GM21423 (cell line): ENCODE measurements around the gene DNMT3A.
"Not testable (repeated sequence)": the region's sequence is repeated elsewhere in the genome, so short reads cannot be mapped to it uniquely, and the experiment has no call there.

Experiments
- ATAC-seq: cut with Tn5 transposase; IDR thresholded peaks from one replicate; pipeline ENCODE4 v1.9.1; 2021; ENCODE audit warnings: mild to moderate bottlenecking, moderate library complexity; ENCODE audit not compliant: unreplicated experiment

DNMT3A gene

DNA sequence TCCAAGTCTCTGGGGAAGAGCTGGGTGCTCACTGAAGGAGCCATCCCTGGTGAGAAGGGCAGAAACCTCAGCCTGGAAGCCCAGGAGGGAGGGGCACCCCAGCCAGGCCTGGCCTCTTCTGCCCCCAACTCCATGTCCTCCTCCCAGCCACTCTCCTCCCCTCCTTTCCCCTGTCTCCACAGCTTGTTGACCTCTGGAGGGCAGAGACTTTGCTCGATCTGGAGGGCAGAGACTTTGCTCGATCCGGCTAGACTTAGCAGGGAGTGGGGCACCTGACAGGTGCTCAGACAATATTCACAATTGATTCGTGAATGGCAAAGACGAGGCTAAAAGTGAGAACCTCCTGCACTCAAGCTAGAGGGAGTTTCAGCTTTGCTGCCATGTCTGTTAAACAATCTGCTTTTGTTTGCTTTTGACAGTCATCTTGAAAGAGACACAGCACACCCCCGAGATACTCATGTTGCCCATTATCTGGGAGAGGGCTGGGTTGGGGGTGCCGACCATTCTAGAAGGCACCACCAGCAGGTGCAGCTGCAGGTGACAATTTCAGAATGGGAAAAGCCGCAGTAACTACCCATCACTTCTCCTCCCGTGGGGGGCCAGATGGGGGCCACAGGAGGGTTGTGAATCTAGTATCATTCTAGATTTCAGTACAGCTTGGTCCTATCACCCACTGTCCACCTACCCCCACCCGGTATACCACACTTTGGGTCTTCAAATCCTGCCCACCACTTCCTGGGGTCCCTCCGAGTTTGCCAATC is 54.8 kb downstream of the DNMT3A start:
- no peak for ATAC-seq

DNA sequence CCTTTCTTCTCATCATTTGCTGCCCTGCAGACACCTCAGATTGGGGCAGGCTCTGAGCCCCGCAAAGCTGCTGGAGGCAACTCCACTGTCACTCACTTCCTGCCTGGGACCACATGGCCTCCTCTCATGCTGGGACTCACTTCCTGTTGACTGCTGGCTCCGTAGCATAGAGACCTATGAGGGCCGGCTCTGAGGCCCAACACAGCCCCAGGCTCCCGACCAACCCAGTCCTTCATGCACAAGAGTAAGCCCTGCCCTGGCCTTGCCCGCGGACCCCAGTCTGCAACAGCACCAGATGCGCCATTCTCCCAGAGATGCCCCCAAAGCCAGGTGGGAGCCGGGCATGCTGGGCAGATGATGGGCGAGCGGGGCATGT is 55.7 kb downstream of the DNMT3A start:
- peak; percentile 76 for ATAC-seq

DNA sequence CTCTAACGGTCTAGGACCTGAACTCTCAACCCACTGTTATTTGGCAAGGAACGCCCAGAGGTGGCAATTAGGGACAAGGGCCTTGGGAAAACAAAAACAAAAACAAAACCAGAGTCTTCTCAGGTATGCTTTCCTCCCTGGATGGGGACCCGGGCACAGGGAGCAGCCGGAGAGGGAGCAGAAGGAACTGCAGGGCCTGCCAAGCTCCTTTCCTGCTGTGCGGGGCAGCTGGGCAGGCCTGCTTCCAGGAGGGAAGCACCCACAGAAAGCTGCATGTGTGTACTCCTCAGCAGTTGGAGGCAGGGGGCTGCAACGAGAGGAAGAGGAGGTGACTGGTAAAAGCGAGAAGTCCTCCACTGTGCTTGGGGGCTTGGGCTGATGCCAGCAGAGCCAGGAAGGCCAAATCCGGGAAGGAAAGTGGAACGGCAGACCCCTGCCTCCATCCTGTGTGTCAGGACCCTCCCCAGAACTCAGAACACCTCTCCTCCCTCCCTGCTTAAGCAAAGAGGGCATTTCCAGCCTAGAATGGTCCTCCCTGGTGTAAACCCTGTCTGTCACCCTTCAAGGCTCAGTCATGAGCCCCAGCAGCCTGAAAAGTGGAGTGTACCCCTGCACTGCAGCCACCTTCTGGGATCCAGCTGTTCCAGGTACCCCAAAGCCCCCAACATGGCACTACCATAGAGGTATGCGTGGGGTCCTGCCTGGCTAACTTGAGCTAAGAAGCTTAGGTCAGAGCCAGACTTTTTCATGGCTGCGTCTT is 56.3 kb downstream of the DNMT3A start:
- ATAC-seq = no peak

- no peak for ATAC-seq
Measured at GRCh38 chr2:25284756-25285155, 57.0 kb downstream of the DNMT3A start.

- ATAC-seq = no peak
Measured at GRCh38 chr2:25283921-25284320, 57.8 kb downstream of the DNMT3A start.

GRCh38 chr2:25281941-25282340 is 59.8 kb downstream of the DNMT3A start:
- no peak for ATAC-seq

- ATAC-seq = no peak
Measured at GRCh38 chr2:25281522-25281921, 60.2 kb downstream of the DNMT3A start.

DNA sequence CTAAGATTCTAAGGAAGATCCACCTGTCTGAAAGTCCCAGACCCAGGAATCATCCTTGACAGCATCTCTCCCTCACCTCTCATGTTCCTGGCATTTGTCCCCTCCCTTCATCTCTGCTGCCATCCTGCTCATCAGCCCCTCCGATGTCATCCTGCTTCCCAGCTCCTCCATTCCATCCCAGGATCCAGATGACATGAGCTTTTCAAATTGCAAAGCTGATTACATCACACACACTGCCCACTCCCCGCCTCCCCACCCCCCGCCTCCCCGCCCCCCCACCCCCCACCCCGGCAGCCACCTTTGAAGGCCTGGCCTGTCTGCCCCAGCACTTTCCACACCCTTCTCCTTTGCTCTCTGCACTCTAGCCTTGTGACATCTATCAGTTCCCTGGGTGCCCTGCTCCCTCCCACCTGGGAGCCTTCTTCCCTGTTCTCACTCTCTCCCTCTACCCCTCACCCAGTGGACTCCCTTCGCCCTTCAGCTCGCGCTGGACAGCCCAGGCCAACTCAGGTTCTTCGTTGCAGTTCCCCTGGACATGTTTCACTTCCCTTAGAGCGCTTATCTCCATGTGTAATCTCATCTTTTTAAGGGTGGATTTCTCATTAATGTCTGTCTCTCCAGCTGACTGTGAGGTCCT is 61.6 kb downstream of the DNMT3A start:
- no peak for ATAC-seq

DNA sequence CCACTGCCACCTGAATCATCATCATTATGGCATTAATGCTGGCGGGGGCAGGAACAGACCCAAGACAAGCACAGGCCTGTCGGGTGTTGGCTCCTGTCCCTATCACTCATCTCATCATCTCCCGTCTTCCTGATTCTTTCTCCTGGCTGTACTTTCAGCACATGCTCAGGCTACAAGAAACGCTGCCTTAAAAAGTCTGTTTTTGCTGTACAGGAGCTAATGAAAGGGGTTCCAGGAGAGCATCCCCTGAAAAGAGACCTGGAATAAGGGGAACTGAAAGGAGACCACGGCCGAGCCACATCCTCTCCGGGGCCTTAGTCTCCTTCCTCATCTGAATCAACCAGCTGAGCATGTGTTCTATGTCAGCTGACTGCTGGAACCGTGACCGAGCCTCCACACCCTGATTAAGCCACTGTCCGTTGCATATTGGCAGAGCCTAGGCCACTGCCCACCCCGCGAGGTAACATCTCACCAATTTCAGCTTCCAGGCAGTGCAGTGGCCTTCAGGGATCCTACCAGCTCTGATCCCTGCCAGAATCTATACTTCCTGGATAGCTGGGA is 62.6 kb downstream of the DNMT3A start:
- peak; percentile 78 for ATAC-seq

GRCh38 chr2:25276569-25277465 is 64.9 kb downstream of the DNMT3A start:
- peak; percentile 34 for ATAC-seq

GRCh38 chr2:25275575-25275965 is 66.2 kb downstream of the DNMT3A start:
- ATAC-seq = no peak

GRCh38 chr2:25274868-25275574 is 66.7 kb downstream of the DNMT3A start:
- no peak for ATAC-seq

DNA sequence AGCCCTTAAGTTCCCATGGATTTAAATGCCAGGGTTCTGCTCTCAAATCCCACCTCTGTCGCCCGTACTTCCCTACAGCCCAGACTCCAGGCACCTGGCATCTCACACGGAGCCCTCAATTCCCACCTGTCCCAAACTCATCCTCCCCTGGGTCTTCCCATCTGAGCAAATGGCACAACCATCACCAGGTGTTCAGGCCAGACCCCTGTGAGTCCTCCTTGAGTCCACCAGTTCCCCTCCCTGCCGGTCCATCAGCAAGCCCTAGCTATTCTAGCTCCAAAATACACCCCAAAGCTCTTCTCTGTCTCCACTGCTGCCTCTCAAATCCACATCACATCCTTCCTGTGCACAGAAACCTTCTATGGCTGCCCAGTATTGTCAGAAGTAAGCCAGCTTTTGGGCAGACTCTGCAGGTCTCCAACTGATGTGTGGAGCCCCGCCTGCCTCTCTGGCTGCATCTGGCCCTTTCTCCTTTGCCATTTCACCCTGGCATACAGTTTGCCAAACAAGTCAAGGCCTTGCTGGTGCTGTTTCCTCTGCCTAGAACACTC is 67.7 kb downstream of the DNMT3A start:
- no peak for ATAC-seq

DNA sequence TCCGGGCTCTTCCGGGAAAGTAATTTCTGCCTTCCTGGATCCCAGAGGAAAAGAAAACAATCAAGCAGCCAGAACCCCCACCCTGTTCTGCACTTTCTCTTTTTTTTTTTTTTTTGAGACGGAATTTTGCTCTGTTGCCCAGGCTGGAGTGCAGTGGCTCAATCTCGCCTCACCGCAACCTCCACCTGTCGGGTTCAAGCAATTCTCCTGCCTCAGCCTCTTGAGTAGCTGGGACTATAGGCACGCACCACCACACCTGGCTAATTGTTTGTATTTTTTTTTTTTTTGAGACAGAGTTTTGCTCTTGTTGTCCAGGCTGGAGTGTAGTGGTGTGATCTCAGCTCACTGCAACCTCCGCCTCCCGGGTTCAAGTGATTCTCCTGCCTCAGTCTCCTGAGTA is 69.0 kb downstream of the DNMT3A start:
- ATAC-seq = not testable (repeated sequence)

GRCh38 chr2:25270061-25270460 is 71.7 kb downstream of the DNMT3A start:
- ATAC-seq = no peak

- no peak for ATAC-seq
Measured at GRCh38 chr2:25269233-25269632, 72.5 kb downstream of the DNMT3A start.

- no peak for ATAC-seq
Measured at GRCh38 chr2:25268139-25268538, 73.6 kb downstream of the DNMT3A start.

DNA sequence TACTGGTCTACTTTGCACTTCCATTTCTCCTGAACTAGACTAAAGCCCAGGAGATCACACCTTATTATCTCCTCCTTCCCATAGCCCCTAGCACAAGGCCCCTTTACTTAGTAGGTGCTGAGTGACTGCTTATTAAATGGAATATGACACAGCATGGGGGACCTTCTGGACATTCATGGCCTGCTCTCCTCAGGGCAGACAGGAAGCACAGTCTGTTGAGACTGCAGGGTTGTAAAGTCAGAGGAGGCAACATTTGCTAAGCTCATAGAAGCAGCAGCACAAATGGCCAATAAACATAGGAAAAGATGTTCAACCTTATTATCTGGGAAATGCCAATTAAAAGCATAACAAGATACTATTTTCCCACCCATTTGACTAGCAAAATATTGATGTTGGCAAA is 75.3 kb downstream of the DNMT3A start:
- ATAC-seq = no peak

GRCh38 chr2:25265802-25266201 is 75.9 kb downstream of the DNMT3A start:
- no peak for ATAC-seq

- no peak for ATAC-seq
Measured at GRCh38 chr2:25265001-25265400, 76.7 kb downstream of the DNMT3A start.
